ENCODE results near the gene PRR11.
"Not testable (repeated sequence)": the region's sequence is repeated elsewhere in the genome, so short reads cannot be mapped to it uniquely, and the experiment has no call there.

Gene PRR11

DNA sequence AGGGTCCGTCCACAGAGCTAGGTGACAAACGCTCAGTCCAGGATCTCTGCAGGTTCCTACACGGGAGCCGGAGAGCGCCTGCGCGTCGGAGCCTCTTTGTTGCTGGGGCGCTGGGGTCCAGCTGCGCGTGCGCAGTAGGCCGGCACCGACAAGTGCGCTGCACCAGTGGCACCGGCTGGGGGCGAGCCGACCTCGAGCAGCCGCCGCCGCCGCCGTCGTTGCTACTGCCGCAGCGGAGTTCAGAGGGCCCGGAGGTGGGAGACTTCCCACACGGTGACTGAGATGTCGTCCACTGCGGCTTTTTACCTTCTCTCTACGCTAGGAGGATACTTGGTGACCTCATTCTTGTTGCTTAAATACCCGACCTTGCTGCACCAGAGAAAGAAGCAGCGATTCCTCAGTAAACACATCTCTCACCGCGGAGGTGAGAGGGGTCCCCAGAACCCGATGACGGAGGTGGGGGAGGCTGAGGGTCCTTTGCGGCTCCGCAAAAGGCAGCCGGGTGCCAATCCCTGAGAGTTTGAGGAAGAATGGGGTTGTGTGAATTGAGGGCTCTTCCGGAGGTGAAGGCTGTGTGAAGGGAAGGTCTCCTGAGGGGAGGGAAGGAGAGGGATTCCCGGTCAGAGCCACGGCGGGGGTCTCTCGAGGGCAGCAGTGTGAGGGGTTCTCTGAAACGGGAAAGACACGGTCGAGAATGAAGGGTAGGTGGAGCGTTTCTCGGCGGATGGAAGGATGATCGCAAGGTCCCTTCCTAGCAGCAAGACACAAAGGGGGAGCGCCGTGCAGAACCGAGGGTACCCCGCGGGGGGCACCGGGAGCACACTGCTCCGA, 65.0 kb downstream of the PRR11 start, which contains the start of gene GDPD1:
Gene GDPD1, plus strand, starts transcription at position 184 of the 831 bp plus-strand sequence. Its CDS starts 99 bp downstream, at position 283.
- DNase-seq = peak; percentile 98

DNA sequence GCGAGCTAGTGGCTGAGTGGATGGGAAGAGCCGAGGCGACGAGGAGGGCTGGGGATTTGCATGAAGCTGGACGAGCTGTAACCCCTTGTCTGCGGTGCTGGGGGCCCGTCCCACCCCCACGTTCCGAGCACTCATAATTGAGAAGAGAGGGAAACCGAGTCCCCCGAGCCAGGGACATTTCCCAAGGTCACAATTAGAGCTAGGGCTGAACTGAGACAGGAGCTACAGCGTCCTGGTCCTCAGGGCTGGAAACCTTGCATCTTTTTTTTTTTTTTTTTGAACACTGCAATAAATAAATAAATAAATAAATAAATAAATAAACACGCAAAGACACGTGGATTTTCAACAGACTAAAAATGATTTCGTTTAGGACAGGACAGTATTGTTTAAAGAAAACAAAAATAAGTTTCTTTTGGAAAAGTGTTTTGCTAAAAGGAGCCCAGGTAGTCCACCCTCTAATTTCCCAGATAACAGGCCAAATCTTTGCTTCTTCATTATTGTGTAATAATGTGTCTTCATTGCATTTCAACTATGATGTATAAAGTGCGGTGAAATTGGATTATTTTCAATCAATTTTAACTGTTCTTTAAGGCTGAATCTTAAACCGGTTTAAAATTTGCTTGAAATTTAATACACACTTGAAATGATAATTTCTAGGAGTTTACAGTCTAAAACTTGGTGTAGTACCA, 65.8 kb downstream of the PRR11 start:
- no peak for DNase-seq

- DNase-seq = no peak
Observed at GRCh38 chr17:59223813-59224212, 68.3 kb downstream of the PRR11 start.

- DNase-seq = not testable (repeated sequence)
Observed at GRCh38 chr17:59228588-59228987, 73.0 kb downstream of the PRR11 start.

- no peak for DNase-seq
Observed at GRCh38 chr17:59230764-59231163, 75.2 kb downstream of the PRR11 start.

- no peak for DNase-seq
Observed at GRCh38 chr17:59234631-59235030, 79.1 kb downstream of the PRR11 start.

DNA sequence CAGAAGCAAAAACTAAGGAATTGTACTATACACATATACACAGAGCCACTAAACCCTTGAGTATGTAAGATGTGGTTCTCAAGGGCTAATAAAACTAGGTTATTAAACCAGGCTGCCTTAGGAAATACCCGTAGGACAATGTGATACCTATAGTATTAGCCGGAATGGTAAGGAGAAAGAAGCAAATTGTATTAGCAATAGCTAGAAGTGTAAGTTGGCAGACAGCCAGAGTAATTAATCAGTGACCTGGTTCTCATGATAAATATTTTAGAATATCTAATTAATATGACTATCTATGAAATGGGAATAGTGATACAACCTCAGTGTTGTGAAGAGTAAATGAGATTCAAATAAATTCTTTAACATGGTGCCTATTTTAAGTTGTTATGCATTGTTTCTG, 83.4 kb downstream of the PRR11 start:
- no peak for DNase-seq

- no peak for DNase-seq
Observed at GRCh38 chr17:59244081-59244480, 88.5 kb downstream of the PRR11 start.

Data from suppressor macrophage treated with lipopolysaccharide for 4 hours (primary cell).